ENCODE data around the gene FREM1. TPM values are rescaled to one million over a fixed set of nuclear protein-coding genes. Genes with fewer than 3 reads are reported as not detected.

Gene FREM1
- total RNA-seq, 2 experiments from 2014 or later = not detected

DNA sequence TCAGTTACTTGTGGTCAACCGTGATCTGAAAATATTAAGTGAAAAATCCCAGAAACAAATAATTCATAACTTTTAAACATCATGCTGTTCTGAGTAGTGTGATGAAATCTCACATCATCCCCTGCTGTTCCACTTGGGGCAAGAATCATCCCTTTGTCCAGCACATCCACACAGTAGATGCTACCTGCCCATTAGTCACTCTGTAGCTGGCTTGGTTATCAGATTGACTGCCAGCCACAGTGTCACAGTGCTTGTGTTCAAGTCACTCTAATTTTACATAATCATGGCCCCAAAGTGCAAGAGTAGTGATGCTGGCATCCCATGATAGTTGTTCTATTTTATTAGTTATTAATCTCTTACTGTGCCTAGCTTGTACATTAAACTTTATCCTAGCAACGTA, 148.6 kb downstream of the FREM1 start:
- no peaks in the 10 kb centered on the region for H3K9me2 ChIP-seq (ENCODE audit: insufficient read depth, low read length)
- no peaks in the 10 kb centered on the region for H3K4me1 ChIP-seq (ENCODE audit: insufficient read depth, low read length, poor library complexity, severe bottlenecking)
- H3K4me3 ChIP-seq (ENCODE audit: low read depth, low read length, poor library complexity, severe bottlenecking) = no peak overlapping the region
- no peaks in the 10 kb centered on the region for H3K36me3 ChIP-seq (ENCODE audit: insufficient read depth, low read length)
- intact Hi-C loops (cut with micrococcal nuclease; ENCODE audit: unreplicated experiment) = no loop called here
- BruUV-seq (replicated peaks) = no TSS peak
- ChIA-PET CTCF (ENCODE audit: unreplicated experiment) (no interaction called here), POLR2A (no interaction called here)
- H3K27ac ChIP-seq (ENCODE audit: low read depth, low read length, poor library complexity, severe bottlenecking) = no peak overlapping the region
- no peak for TF ChIP-seq CTCF (conservative IDR thresholded peaks at IDR 0.05; ENCODE audit: low read length)
- TF ChIP-seq EZH2phosphoT487 (IDR thresholded peaks at IDR 0.05; ENCODE audit: borderline replicate concordance, low read depth, low read length) = no peak
- no peaks in the 10 kb centered on the region for H4K20me1 ChIP-seq (ENCODE audit: insufficient read depth, low read length)
- no peak overlapping the region for H2AFZ ChIP-seq (ENCODE audit: low read length)
- H3K9me3 ChIP-seq (ENCODE audit: low read length) = no peaks in the 10 kb centered on the region
- H3K79me2 ChIP-seq (ENCODE audit: insufficient read depth, low read depth, low read length) = no peaks in the 10 kb centered on the region
- H3K4me2 ChIP-seq (ENCODE audit: low read length) = no peak overlapping the region
- no peak for DNase-seq (ENCODE audit: low spot score)

DNA sequence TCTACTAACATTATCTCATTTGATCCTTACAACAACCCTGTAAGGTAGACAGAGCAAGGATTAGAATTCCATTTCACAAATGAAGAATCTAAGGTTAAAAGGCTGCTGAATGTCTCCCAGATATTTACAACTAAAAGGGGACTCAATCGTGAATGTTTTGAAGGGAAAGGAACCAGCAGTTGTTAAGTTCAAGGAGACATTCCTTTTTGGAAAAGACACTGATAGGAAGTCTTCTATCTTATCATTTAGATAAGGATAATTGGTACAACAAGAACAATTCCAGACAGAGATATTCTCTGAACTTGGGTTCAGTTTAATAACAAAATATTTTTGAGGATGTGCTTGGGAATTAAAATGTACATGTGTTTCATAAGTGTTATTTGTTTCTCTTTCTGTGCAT, 150.2 kb downstream of the FREM1 start:
- no peaks in the 10 kb centered on the region for H3K4me1 ChIP-seq (ENCODE audit: insufficient read depth, low read length, poor library complexity, severe bottlenecking)
- no TSS peak for BruUV-seq (replicated peaks)
- POLR2A ChIA-PET = no interaction called here

DNA sequence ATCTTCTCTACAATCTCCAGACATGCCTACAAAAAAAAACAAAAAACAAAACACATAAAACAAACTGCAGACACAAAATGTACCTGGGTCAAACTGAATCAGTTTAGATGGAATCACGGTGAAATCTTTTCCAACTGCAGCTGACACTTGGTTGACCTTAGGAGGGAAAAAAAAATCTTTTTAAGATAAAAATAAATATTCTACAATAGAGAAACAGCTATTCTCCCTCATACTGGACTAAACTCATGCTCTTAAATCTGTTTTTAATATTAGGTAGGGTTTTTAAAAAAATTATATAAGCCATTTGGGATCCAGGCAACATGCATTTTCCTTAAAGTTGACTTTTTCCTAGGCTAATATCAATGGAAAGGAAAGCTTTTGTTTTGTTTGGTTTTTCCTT, 153.9 kb downstream of the FREM1 start:
- POLR2A ChIA-PET = interaction anchor here (0.7 kb wide), 1 partner anchor 11 kb away, joined by 3 read pairs; no protein-coding TSS in a partner anchor
- Histone ChIP-seq H3K36me3 (ENCODE audit: insufficient read depth, low read length) (no peaks in the 10 kb centered on the region), H3K4me1 (ENCODE audit: insufficient read depth, low read length, poor library complexity, severe bottlenecking) (no peaks in the 10 kb centered on the region), H3K4me3 (ENCODE audit: low read depth, low read length, poor library complexity, severe bottlenecking) (no peak overlapping the region), H3K4me2 (ENCODE audit: low read length) (no peak overlapping the region), H2AFZ (ENCODE audit: low read length) (no peak overlapping the region), H3K27ac (ENCODE audit: low read depth, low read length, poor library complexity, severe bottlenecking) (no peak overlapping the region), H3K79me2 (ENCODE audit: insufficient read depth, low read depth, low read length) (no peaks in the 10 kb centered on the region), H3K9me2 (ENCODE audit: insufficient read depth, low read length) (no peaks in the 10 kb centered on the region), H4K20me1 (ENCODE audit: insufficient read depth, low read length) (no peaks in the 10 kb centered on the region), H3K9me3 (ENCODE audit: low read length) (no peaks in the 10 kb centered on the region)
- CTCF ChIA-PET (ENCODE audit: unreplicated experiment) = no interaction called here
- intact Hi-C loops (cut with micrococcal nuclease; ENCODE audit: unreplicated experiment) = no loop called here
- no peak for TF ChIP-seq CTCF (conservative IDR thresholded peaks at IDR 0.05; ENCODE audit: low read length)
- no peak for TF ChIP-seq EZH2phosphoT487 (IDR thresholded peaks at IDR 0.05; ENCODE audit: borderline replicate concordance, low read depth, low read length)
- no TSS peak for BruUV-seq (replicated peaks)
- no peak for DNase-seq (ENCODE audit: low spot score)

More for the DNA sequence above, 150.2 kb downstream of the FREM1 start:
- intact Hi-C loops (cut with micrococcal nuclease; ENCODE audit: unreplicated experiment) = no loop called here
- H3K27ac ChIP-seq (ENCODE audit: low read depth, low read length, poor library complexity, severe bottlenecking) = no peak overlapping the region
- no peak overlapping the region for H2AFZ ChIP-seq (ENCODE audit: low read length)
- CTCF ChIA-PET (ENCODE audit: unreplicated experiment) = no interaction called here
- no peaks in the 10 kb centered on the region for H3K36me3 ChIP-seq (ENCODE audit: insufficient read depth, low read length)
- H3K9me2 ChIP-seq (ENCODE audit: insufficient read depth, low read length) = no peaks in the 10 kb centered on the region
- no peak for TF ChIP-seq CTCF (conservative IDR thresholded peaks at IDR 0.05; ENCODE audit: low read length)
- no peak for TF ChIP-seq EZH2phosphoT487 (IDR thresholded peaks at IDR 0.05; ENCODE audit: borderline replicate concordance, low read depth, low read length)
- no peaks in the 10 kb centered on the region for H3K9me3 ChIP-seq (ENCODE audit: low read length)
- no peaks in the 10 kb centered on the region for H4K20me1 ChIP-seq (ENCODE audit: insufficient read depth, low read length)
- no peak for DNase-seq (ENCODE audit: low spot score)
- no peak overlapping the region for H3K4me3 ChIP-seq (ENCODE audit: low read depth, low read length, poor library complexity, severe bottlenecking)
- no peak overlapping the region for H3K4me2 ChIP-seq (ENCODE audit: low read length)
- H3K79me2 ChIP-seq (ENCODE audit: insufficient read depth, low read depth, low read length) = no peaks in the 10 kb centered on the region

All from OCI-LY7 (cell line).